ENCODE measurements around the gene SLC25A1. TPM values are rescaled to one million over a fixed set of nuclear protein-coding genes. Genes with fewer than 3 reads are reported as not detected.
A peak's percentile ranks its signal among the peaks of the same experiment; 100 is the strongest.
"Not testable (repeated sequence)": the region's sequence is repeated elsewhere in the genome, so short reads cannot be mapped to it uniquely, and the experiment has no call there.

Gene SLC25A1
- total RNA-seq, 2 experiments from 2014 or later = 60.6 to 68.1 TPM

GRCh38 chr22:19156109-19156508, 22.4 kb downstream of the SLC25A1 start:
- CTCF ChIA-PET = interaction anchor here (4.1 kb wide), 1 partner anchor 11 kb away, joined by 17 read pairs; the partner anchor contains the start of gene ESS2
- ATAC-seq; H3K4me3 Mint-ChIP-seq; H3K36me3 Mint-ChIP-seq; DNase-seq; H3K27ac Mint-ChIP-seq; H3K9me3 Mint-ChIP-seq (ENCODE audit: low read depth); H3K4me1 Mint-ChIP-seq: not testable (repeated sequence)
- H3K27me3 Mint-ChIP-seq = peaks cover 34% of the 10 kb centered on the region

GRCh38 chr22:19152942-19153883, 25.3 kb downstream of the SLC25A1 start:
- Mint-ChIP-seq H3K9me3 (ENCODE audit: low read depth) (no peaks in the 10 kb centered on the region), H3K4me1 (peaks cover 4% of the 10 kb centered on the region), H3K4me3 (no peak overlapping the region), H3K27me3 (peaks cover 46% of the 10 kb centered on the region), H3K27ac (no peak overlapping the region), H3K36me3 (peaks cover 3% of the 10 kb centered on the region)
- ATAC-seq (no peak), DNase-seq (no peak)
- CTCF ChIA-PET = interaction anchor here (4.1 kb wide), 1 partner anchor 9 kb away, joined by 17 read pairs; the partner anchor contains the start of gene ESS2

GRCh38 chr22:19151329-19152191, 27.0 kb downstream of the SLC25A1 start:
- H3K27me3 Mint-ChIP-seq = peaks cover 61% of the 10 kb centered on the region
- no peak overlapping the region for H3K27ac Mint-ChIP-seq
- CTCF ChIA-PET = no interaction called here
- H3K36me3 Mint-ChIP-seq = peaks cover 3% of the 10 kb centered on the region
- H3K9me3 Mint-ChIP-seq (ENCODE audit: low read depth) = no peaks in the 10 kb centered on the region
- H3K4me3 Mint-ChIP-seq = no peak overlapping the region
- DNase-seq = no peak
- peaks cover 4% of the 10 kb centered on the region for H3K4me1 Mint-ChIP-seq
- no peak for ATAC-seq

GRCh38 chr22:19150482-19151328, 27.8 kb downstream of the SLC25A1 start:
- CTCF ChIA-PET = no interaction called here
- Mint-ChIP-seq H3K27ac (no peak overlapping the region), H3K27me3 (peaks cover 56% of the 10 kb centered on the region)

GRCh38 chr22:19149991-19150390, 28.5 kb downstream of the SLC25A1 start, which contains the start of gene GSC2:
Gene GSC2 (minus strand): TSS chr22:19150292. CDS start chr22:19150283, 9 bp downstream.
- no peak for ATAC-seq
- CTCF ChIA-PET = no interaction called here

More at GRCh38 chr22:19150482-19151328, 27.8 kb downstream of the SLC25A1 start:
- Mint-ChIP-seq H3K4me1 (peaks cover 4% of the 10 kb centered on the region), H3K36me3 (peaks cover 3% of the 10 kb centered on the region), H3K9me3 (ENCODE audit: low read depth) (no peaks in the 10 kb centered on the region), H3K4me3 (peak overlapping the region; percentile 12)
- ATAC-seq = no peak
- no peak for DNase-seq

GRCh38 chr22:19149047-19149883, 29.3 kb downstream of the SLC25A1 start:
- Mint-ChIP-seq H3K36me3 (peaks cover 3% of the 10 kb centered on the region), H3K27ac (no peak overlapping the region), H3K4me3 (peak overlapping the region; percentile 35), H3K27me3 (peaks cover 56% of the 10 kb centered on the region), H3K4me1 (peaks cover 9% of the 10 kb centered on the region), H3K9me3 (ENCODE audit: low read depth) (no peaks in the 10 kb centered on the region)
- CTCF ChIA-PET = no interaction called here
- ATAC-seq = peak; percentile 38
- peak; percentile 65 for DNase-seq

More at GRCh38 chr22:19149991-19150390, 28.5 kb downstream of the SLC25A1 start, which contains the start of gene GSC2:
- DNase-seq = no peak
- H3K27ac Mint-ChIP-seq = no peak within 1 kb of the TSS
- peaks cover 3% of the 10 kb centered on the region for H3K36me3 Mint-ChIP-seq
- H3K4me1 Mint-ChIP-seq = peaks cover 4% of the 10 kb centered on the region
- H3K27me3 Mint-ChIP-seq = peaks cover 56% of the 10 kb centered on the region
- no peaks in the 10 kb centered on the region for H3K9me3 Mint-ChIP-seq (ENCODE audit: low read depth)
- peak within 1 kb of the TSS; percentile 35 for H3K4me3 Mint-ChIP-seq

- CTCF ChIA-PET = no interaction called here
- H3K9me3 Mint-ChIP-seq (ENCODE audit: low read depth) = no peaks in the 10 kb centered on the region
- no peak for DNase-seq
- peaks cover 52% of the 10 kb centered on the region for H3K27me3 Mint-ChIP-seq
- no peak overlapping the region for H3K27ac Mint-ChIP-seq
- H3K4me1 Mint-ChIP-seq = peaks cover 15% of the 10 kb centered on the region
- no peak overlapping the region for H3K4me3 Mint-ChIP-seq
- ATAC-seq = no peak
- peaks cover 5% of the 10 kb centered on the region for H3K36me3 Mint-ChIP-seq
Observed at GRCh38 chr22:19148417-19149046, 30.0 kb downstream of the SLC25A1 start.

- H3K9me3 Mint-ChIP-seq (ENCODE audit: low read depth) = no peaks in the 10 kb centered on the region
- CTCF ChIA-PET = interaction anchor here (1.1 to 3.7 kb wide), 2 partner anchors 32 to 483 kb away, joined by 5 to 17 read pairs; partner anchors contain the start of gene SLC25A1
- peaks cover 44% of the 10 kb centered on the region for H3K27me3 Mint-ChIP-seq
- H3K4me3 Mint-ChIP-seq = no peak overlapping the region
- DNase-seq = no peak
- H3K27ac Mint-ChIP-seq = no peak overlapping the region
- H3K4me1 Mint-ChIP-seq = peaks cover 23% of the 10 kb centered on the region
- peaks cover 5% of the 10 kb centered on the region for H3K36me3 Mint-ChIP-seq
- ATAC-seq = no peak
Observed at GRCh38 chr22:19147195-19147780, 31.2 kb downstream of the SLC25A1 start.

GRCh38 chr22:19146215-19146968, 32.1 kb downstream of the SLC25A1 start:
- CTCF ChIA-PET = interaction anchor here (1.1 to 3.7 kb wide), 4 partner anchors 8 to 483 kb away, joined by 5 to 17 read pairs (median 11); partner anchors contain the start of gene SLC25A1
- Mint-ChIP-seq H3K27me3 (peaks cover 36% of the 10 kb centered on the region), H3K4me3 (no peak overlapping the region), H3K9me3 (ENCODE audit: low read depth) (no peaks in the 10 kb centered on the region), H3K4me1 (peaks cover 23% of the 10 kb centered on the region), H3K27ac (no peak overlapping the region), H3K36me3 (peaks cover 3% of the 10 kb centered on the region)
- DNase-seq = no peak
- ATAC-seq = no peak

GRCh38 chr22:19143967-19144400, 34.6 kb downstream of the SLC25A1 start:
- H3K9me3 Mint-ChIP-seq (ENCODE audit: low read depth) = no peaks in the 10 kb centered on the region
- CTCF ChIA-PET = interaction anchor here (0.8 to 3.7 kb wide), 32 partner anchors 8 to 486 kb away, joined by 3 to 17 read pairs (median 4); partner anchors contain the start of genes CDC45, DGCR2, DGCR6 and SLC25A1
- H3K4me3 Mint-ChIP-seq = peak overlapping the region; percentile 95
- H3K27me3 Mint-ChIP-seq = peaks cover 24% of the 10 kb centered on the region
- peaks cover 6% of the 10 kb centered on the region for H3K36me3 Mint-ChIP-seq
- DNase-seq (peak; percentile 75), ATAC-seq (peak; percentile 35)
- peaks cover 19% of the 10 kb centered on the region for H3K4me1 Mint-ChIP-seq
- peak overlapping the region; percentile 96 for H3K27ac Mint-ChIP-seq

Data from activated CD8-positive, alpha-beta memory T cell treated with anti-CD3 and anti-CD28 coated beads, Interleukin-2, amount 10 ng/mL, durations not matched to agents 7 days and 5 days (primary cell).